Osteoblast (primary cell): Measurements from ENCODE around the gene CCDC191. TPM values are rescaled to one million over a fixed set of nuclear protein-coding genes. Genes with fewer than 3 reads are reported as not detected.

Experiments
- DNase-seq: peaks from one replicate; pipeline ENCODE4 v3.0.0; 2011; ENCODE audit warnings: low spot score, mixed read lengths; ENCODE audit not compliant: insufficient read length; ENCODE audit errors: missing footprints
- H2AFZ ChIP-seq: 2 replicates; pipeline ENCODE4 v1.6.0; 2011; ENCODE audit warnings: mild to moderate bottlenecking, low read length
- H3K27ac ChIP-seq: 2 replicates; pipeline ENCODE4 v1.5.1; 2011; ENCODE audit warnings: mild to moderate bottlenecking, low read depth, low read length, moderate library complexity
- H3K27me3 ChIP-seq: 2 replicates; pipeline ENCODE4 v1.6.0; 2012; ENCODE audit warnings: mild to moderate bottlenecking, control low read depth, inconsistent platforms, low read length, moderate library complexity; ENCODE audit not compliant: insufficient read depth
- H3K36me3 ChIP-seq: 2 replicates; pipeline ENCODE4 v1.5.1; 2011; ENCODE audit warnings: mild to moderate bottlenecking, low read length, control low read depth, moderate library complexity; ENCODE audit not compliant: insufficient read depth
- H3K4me1 ChIP-seq: 2 replicates; pipeline ENCODE4 v1.5.1; 2011; ENCODE audit warnings: mild to moderate bottlenecking, low read length, control low read depth, moderate library complexity; ENCODE audit not compliant: insufficient read depth
- H3K4me2 ChIP-seq: 2 replicates; pipeline ENCODE4 v1.6.0; 2011; ENCODE audit warnings: mild to moderate bottlenecking, low read length; ENCODE audit not compliant: insufficient read depth
- H3K4me3 ChIP-seq: fragments of 200-600 bp; sonication (generic); 3 replicates; pipeline ENCODE4 v1.5.1; 2012; ENCODE audit warnings: mild to moderate bottlenecking, low read length, inconsistent platforms; ENCODE audit not compliant: insufficient read depth
- H3K79me2 ChIP-seq: 2 replicates; pipeline ENCODE4 v1.6.0; 2012; ENCODE audit warnings: mild to moderate bottlenecking, low read length, control low read depth, inconsistent platforms; ENCODE audit not compliant: insufficient read depth
- H3K9me3 ChIP-seq: 2 replicates; pipeline ENCODE4 v1.5.1; 2011; ENCODE audit warnings: low read depth, low read length, control low read depth
- H4K20me1 ChIP-seq: 2 replicates; pipeline ENCODE4 v1.6.0; 2012; ENCODE audit warnings: mild to moderate bottlenecking, low read length, control low read depth; ENCODE audit not compliant: insufficient read depth
- total RNA-seq: library from RNA; depleted of rRNA; stranded (reverse); fragments of >200 nt; gene quantifications from 2 replicates; pipeline ENCODE4 v1.2.3, GENCODE V29; 2012
- TF ChIP-seq, protein P1 (sequence below): IDR thresholded peaks from 2 replicates; pipeline ENCODE4 v1.5.1; 2011; ENCODE audit warnings: mild to moderate bottlenecking, low read depth, low read length, moderate library complexity; ENCODE audit errors: extremely low read depth

The CCDC191 gene
- total RNA-seq, 1 donor = 4.0 TPM

DNA sequence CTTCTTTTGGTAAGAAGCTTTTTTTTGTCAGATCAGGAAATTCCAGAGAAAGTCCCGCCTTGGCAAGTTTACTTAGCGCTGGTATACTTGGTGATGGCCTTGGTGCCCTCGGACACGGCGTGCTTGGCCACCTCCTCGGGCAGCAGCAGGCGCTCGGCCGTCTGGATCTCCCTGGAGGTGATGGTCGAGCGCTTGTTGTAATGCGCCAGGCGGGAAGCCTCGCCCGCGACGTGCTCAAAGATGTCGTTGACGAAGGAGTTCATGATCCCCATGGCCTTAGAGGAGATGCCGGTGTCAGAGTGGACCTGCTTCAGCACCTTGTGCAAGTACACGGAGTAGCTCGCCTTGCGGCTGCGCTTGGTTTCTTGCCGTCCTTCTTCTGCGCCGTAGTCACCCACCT is 46.9 kb upstream of the CCDC191 start:
- H3K9me3 ChIP-seq = no peaks in the 10 kb centered on the region
- H3K4me3 ChIP-seq = no peak overlapping the region
- no peaks in the 10 kb centered on the region for H4K20me1 ChIP-seq
- no peaks in the 10 kb centered on the region for H3K36me3 ChIP-seq
- H3K4me2 ChIP-seq = no peak overlapping the region
- no peaks in the 10 kb centered on the region for H3K79me2 ChIP-seq
- TF ChIP-seq, protein P1, sequence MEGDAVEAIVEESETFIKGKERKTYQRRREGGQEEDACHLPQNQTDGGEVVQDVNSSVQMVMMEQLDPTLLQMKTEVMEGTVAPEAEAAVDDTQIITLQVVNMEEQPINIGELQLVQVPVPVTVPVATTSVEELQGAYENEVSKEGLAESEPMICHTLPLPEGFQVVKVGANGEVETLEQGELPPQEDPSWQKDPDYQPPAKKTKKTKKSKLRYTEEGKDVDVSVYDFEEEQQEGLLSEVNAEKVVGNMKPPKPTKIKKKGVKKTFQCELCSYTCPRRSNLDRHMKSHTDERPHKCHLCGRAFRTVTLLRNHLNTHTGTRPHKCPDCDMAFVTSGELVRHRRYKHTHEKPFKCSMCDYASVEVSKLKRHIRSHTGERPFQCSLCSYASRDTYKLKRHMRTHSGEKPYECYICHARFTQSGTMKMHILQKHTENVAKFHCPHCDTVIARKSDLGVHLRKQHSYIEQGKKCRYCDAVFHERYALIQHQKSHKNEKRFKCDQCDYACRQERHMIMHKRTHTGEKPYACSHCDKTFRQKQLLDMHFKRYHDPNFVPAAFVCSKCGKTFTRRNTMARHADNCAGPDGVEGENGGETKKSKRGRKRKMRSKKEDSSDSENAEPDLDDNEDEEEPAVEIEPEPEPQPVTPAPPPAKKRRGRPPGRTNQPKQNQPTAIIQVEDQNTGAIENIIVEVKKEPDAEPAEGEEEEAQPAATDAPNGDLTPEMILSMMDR = no peak
- no peaks in the 10 kb centered on the region for H3K27me3 ChIP-seq
- no peaks in the 10 kb centered on the region for H3K4me1 ChIP-seq
- H3K27ac ChIP-seq = no peak overlapping the region
- H2AFZ ChIP-seq = no peak overlapping the region
- no peak for DNase-seq

DNA sequence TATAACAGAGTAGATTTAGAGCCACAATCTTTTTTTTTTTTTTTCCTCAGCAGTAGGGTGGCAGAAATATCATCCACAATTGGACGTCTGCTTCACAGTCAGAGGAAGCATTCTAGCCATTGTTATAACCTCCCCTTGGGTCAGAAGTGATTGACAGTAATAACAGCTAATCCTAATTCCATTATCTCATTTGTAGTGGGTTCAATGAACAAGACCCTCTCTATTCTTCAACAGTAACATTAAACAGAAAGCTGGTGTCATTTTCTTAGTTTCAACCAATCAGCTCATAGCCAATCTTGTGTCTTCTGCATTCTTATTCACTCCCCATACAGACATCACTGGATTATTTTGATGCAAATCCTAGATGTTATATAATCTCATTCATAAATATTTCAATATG is 44.8 kb upstream of the CCDC191 start:
- H3K27me3 ChIP-seq = no peaks in the 10 kb centered on the region
- H3K79me2 ChIP-seq = no peaks in the 10 kb centered on the region
- H3K36me3 ChIP-seq = no peaks in the 10 kb centered on the region
- no peaks in the 10 kb centered on the region for H3K9me3 ChIP-seq
- no peak overlapping the region for H3K4me2 ChIP-seq
- no peaks in the 10 kb centered on the region for H4K20me1 ChIP-seq
- peak overlapping the region; percentile 8 for H2AFZ ChIP-seq
- no peaks in the 10 kb centered on the region for H3K4me1 ChIP-seq
- H3K27ac ChIP-seq = no peak overlapping the region
- H3K4me3 ChIP-seq = no peak overlapping the region
- no peak for DNase-seq
- TF ChIP-seq, protein P1 = no peak

DNA sequence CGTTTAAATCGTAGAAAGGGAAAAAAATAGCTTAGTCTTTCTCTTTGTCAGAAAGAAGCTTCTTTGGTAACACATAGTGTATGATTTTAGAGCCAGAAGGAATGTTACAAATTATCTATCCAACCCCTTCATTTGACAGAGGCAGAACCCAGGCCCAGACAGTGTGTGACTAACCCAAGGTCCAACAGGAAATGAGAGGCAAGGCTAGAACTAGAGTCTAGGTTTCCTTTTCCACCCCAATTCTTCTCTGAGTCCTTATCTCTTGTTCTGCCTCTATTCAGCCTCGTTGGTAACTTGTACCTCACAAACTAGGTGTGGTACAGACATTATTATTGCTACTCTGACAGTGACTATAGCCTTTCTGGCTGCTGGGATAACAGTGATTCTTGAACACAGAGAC is 39.5 kb upstream of the CCDC191 start:
- Histone ChIP-seq H2AFZ (peak overlapping the region; percentile 4), H3K36me3 (no peaks in the 10 kb centered on the region), H3K4me3 (no peak overlapping the region), H3K79me2 (no peaks in the 10 kb centered on the region), H3K4me2 (no peak overlapping the region), H3K27me3 (no peaks in the 10 kb centered on the region), H3K4me1 (peaks cover 6% of the 10 kb centered on the region), H3K9me3 (no peaks in the 10 kb centered on the region), H4K20me1 (no peaks in the 10 kb centered on the region), H3K27ac (no peak overlapping the region)
- TF ChIP-seq, protein P1 = no peak
- DNase-seq = no peak

DNA sequence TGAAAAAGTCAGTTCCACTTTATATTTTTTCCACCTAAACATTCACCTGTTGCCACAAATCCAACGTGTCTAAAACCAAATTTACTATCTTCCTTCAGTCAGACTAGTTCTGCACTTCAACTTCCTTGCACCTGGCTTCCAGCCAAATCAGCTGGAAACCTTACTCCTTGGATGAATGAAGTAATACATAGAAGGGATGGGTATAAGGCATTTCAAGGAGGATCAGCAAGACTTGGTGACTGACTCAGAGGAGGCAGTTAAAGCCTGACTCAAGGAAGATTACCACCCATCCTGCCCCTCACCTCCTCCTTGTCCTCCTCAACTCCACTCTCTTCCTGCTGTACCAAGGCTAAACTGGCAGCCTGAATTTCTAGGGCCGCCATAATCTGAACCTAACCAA is 37.3 kb upstream of the CCDC191 start:
- Histone ChIP-seq H3K79me2 (no peaks in the 10 kb centered on the region), H2AFZ (no peak overlapping the region), H3K4me2 (peak overlapping the region; percentile 33), H3K4me1 (peaks cover 6% of the 10 kb centered on the region), H3K27ac (no peak overlapping the region), H3K27me3 (no peaks in the 10 kb centered on the region), H3K4me3 (no peak overlapping the region), H4K20me1 (no peaks in the 10 kb centered on the region), H3K36me3 (no peaks in the 10 kb centered on the region), H3K9me3 (no peaks in the 10 kb centered on the region)
- TF ChIP-seq, protein P1 = no peak
- DNase-seq = peak; percentile 94
